CD4-positive, alpha-beta T cell treated with Interferon gamma for 1 hour (primary cell): ENCODE data around the gene CLNK.

Experiments used
- DNase-seq: peaks from one replicate; pipeline ENCODE4 v3.0.0-alpha.2; 2020

CLNK gene

DNA sequence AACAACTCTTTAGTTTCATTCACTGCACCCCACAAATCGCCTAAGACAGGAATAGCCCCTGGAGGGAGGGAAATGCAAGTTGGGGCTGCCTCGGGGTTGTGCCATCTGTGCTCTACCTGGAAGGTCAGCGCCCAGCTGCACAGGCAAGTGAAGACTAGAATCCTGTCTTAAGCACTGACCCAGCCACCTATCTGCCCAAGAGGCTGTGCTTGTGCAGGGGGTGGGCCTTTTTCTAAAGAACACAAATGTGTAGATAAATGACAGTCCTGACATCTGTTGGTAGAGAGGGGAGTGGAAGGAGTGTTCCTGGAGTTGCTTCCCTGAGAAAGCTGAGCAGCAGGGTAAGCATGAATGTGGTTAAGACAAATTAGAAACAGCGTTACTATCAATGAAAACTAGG lies 243.1 kb downstream of the CLNK start:
- DNase-seq = no peak

DNA sequence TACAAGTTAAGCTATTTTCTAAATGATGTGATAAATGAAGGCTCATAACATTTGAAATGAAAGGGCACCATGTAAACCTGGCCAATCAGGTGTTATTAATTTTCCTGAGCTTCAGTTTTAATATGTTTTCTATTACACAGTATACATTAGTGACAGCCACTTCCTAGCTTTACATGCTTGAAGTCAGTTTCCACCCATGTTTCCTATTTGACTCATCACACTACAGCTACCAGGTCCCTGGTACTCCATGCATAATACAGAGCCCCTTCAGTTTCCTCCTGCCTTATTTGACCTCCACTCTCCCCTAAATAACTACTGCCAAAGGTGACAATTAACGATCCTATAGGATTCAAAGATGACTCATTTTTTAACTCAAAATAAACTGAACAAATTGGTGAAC lies 245.6 kb downstream of the CLNK start:
- no peak for DNase-seq

DNA sequence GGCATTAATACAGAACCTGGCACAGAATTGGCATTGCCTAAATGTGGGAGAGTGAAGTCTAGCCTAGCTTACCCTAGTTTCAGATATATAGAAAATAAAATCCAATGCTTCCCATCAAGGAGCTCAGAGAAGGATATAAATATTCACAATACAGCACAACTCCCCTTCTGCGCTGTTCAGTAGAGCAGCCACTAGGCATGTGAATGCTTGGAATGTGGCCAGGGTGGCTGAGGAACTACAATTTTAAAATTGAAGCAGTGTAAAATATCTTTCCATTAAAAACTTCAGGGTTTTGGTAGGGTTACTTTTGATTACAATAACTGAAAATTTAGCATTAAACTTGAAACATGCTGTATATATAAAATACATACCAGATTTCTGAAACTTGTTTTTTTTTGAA lies 246.8 kb downstream of the CLNK start:
- DNase-seq = no peak
